ENCODE results near the gene GPRC5C. TPM values are rescaled to one million over a fixed set of nuclear protein-coding genes. Genes with fewer than 3 reads are reported as not detected.
"Not testable (repeated sequence)": the region's sequence is repeated elsewhere in the genome, so short reads cannot be mapped to it uniquely, and the experiment has no call there.

The GPRC5C gene
- total RNA-seq, 1 donor = 2.9 TPM

- DNase-seq (ENCODE audit: insufficient read length, low spot score, missing footprints) = no peak
Observed at GRCh38 chr17:74485841-74486240, 54.0 kb downstream of the GPRC5C start.

GRCh38 chr17:74488276-74488675 is 56.4 kb downstream of the GPRC5C start:
- not testable (repeated sequence) for H3K79me2 ChIP-seq (ENCODE audit: insufficient read depth, low read length); DNase-seq (ENCODE audit: insufficient read length, low spot score, missing footprints); H2AFZ ChIP-seq (ENCODE audit: low read length); H3K36me3 ChIP-seq (ENCODE audit: insufficient read depth, low read length); H3K4me1 ChIP-seq (ENCODE audit: insufficient read depth, low read length); H3K27me3 ChIP-seq (ENCODE audit: insufficient read depth, low read length); H4K20me1 ChIP-seq (ENCODE audit: insufficient read depth, low read length); H3K27ac ChIP-seq (ENCODE audit: low read depth, low read length); H3K4me2 ChIP-seq (ENCODE audit: insufficient read depth, low read length); H3K4me3 ChIP-seq (ENCODE audit: insufficient read depth, low read length); H3K9me3 ChIP-seq (ENCODE audit: low read depth, low read length)

More at GRCh38 chr17:74485841-74486240, 54.0 kb downstream of the GPRC5C start:
- H3K4me2 ChIP-seq (ENCODE audit: insufficient read depth, low read length) = no peak overlapping the region
- no peaks in the 10 kb centered on the region for H3K79me2 ChIP-seq (ENCODE audit: insufficient read depth, low read length)
- no peaks in the 10 kb centered on the region for H3K9me3 ChIP-seq (ENCODE audit: low read depth, low read length)
- H3K4me3 ChIP-seq (ENCODE audit: insufficient read depth, low read length) = no peak overlapping the region
- TF ChIP-seq CTCF (IDR thresholded peaks at IDR 0.05; ENCODE audit: extremely low read depth, low read depth, low read length) = no peak
- H3K4me1 ChIP-seq (ENCODE audit: insufficient read depth, low read length) = no peaks in the 10 kb centered on the region
- no peaks in the 10 kb centered on the region for H4K20me1 ChIP-seq (ENCODE audit: insufficient read depth, low read length)
- H2AFZ ChIP-seq (ENCODE audit: low read length) = no peak overlapping the region
- no peaks in the 10 kb centered on the region for H3K36me3 ChIP-seq (ENCODE audit: insufficient read depth, low read length)
- H3K27ac ChIP-seq (ENCODE audit: low read depth, low read length) = no peak overlapping the region
- no peaks in the 10 kb centered on the region for H3K27me3 ChIP-seq (ENCODE audit: insufficient read depth, low read length)

- H3K79me2 ChIP-seq (ENCODE audit: insufficient read depth, low read length) = no peaks in the 10 kb centered on the region
- no peaks in the 10 kb centered on the region for H3K4me1 ChIP-seq (ENCODE audit: insufficient read depth, low read length)
- no peak overlapping the region for H3K4me2 ChIP-seq (ENCODE audit: insufficient read depth, low read length)
- H4K20me1 ChIP-seq (ENCODE audit: insufficient read depth, low read length) = no peaks in the 10 kb centered on the region
- H3K27me3 ChIP-seq (ENCODE audit: insufficient read depth, low read length) = no peaks in the 10 kb centered on the region
- H3K27ac ChIP-seq (ENCODE audit: low read depth, low read length) = no peak overlapping the region
- H3K9me3 ChIP-seq (ENCODE audit: low read depth, low read length) = no peaks in the 10 kb centered on the region
- H2AFZ ChIP-seq (ENCODE audit: low read length) = no peak overlapping the region
- no peaks in the 10 kb centered on the region for H3K36me3 ChIP-seq (ENCODE audit: insufficient read depth, low read length)
- TF ChIP-seq CTCF (IDR thresholded peaks at IDR 0.05; ENCODE audit: extremely low read depth, low read depth, low read length) = no peak
- no peak for DNase-seq (ENCODE audit: insufficient read length, low spot score, missing footprints)
- no peak overlapping the region for H3K4me3 ChIP-seq (ENCODE audit: insufficient read depth, low read length)
Observed at GRCh38 chr17:74490716-74491115, 58.8 kb downstream of the GPRC5C start.

GRCh38 chr17:74491626-74492025 is 59.7 kb downstream of the GPRC5C start:
- no peaks in the 10 kb centered on the region for H3K79me2 ChIP-seq (ENCODE audit: insufficient read depth, low read length)
- no peak overlapping the region for H3K27ac ChIP-seq (ENCODE audit: low read depth, low read length)
- H4K20me1 ChIP-seq (ENCODE audit: insufficient read depth, low read length) = no peaks in the 10 kb centered on the region
- H3K36me3 ChIP-seq (ENCODE audit: insufficient read depth, low read length) = no peaks in the 10 kb centered on the region
- H3K9me3 ChIP-seq (ENCODE audit: low read depth, low read length) = no peaks in the 10 kb centered on the region
- no peak overlapping the region for H3K4me2 ChIP-seq (ENCODE audit: insufficient read depth, low read length)
- no peak overlapping the region for H2AFZ ChIP-seq (ENCODE audit: low read length)
- no peak for DNase-seq (ENCODE audit: insufficient read length, low spot score, missing footprints)
- no peak for TF ChIP-seq CTCF (IDR thresholded peaks at IDR 0.05; ENCODE audit: extremely low read depth, low read depth, low read length)
- H3K4me3 ChIP-seq (ENCODE audit: insufficient read depth, low read length) = no peak overlapping the region
- H3K4me1 ChIP-seq (ENCODE audit: insufficient read depth, low read length) = no peaks in the 10 kb centered on the region
- H3K27me3 ChIP-seq (ENCODE audit: insufficient read depth, low read length) = no peaks in the 10 kb centered on the region
